Activated CD8-positive, alpha-beta memory T cell treated with anti-CD3 and anti-CD28 coated beads, Interleukin-2, amount 50 U/mL, for 48 hours (primary cell): ENCODE data around the gene HOXB3.

Experiments used
- DNase-seq: peaks from one replicate; pipeline ENCODE4 v3.0.0-alpha.2; 2020

Gene HOXB3

GRCh38 chr17:48625495-48626244, 35.6 kb upstream of the HOXB3 start:
- peak; percentile 77 for DNase-seq

GRCh38 chr17:48624544-48625494, 34.8 kb upstream of the HOXB3 start:
- no peak for DNase-seq

DNA sequence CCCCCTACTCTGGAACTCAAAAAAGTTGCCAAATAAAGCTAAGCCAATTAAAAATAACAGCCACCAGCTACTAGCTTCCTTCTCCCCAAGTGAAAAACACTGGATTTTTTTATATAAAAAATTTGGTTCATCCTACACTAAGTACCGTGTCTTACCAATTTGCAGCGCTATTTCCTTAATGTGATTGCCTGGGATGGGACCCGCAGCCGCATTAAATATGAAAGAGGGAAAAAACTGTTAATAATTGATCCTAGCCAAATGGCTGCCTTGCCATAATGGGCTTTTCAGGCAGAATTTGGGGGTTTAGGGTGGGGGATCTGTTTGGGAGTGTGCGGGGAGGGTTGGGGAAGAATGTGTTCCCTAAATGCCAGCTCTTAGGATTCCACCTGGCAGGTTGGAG, 34.1 kb upstream of the HOXB3 start:
- no peak for DNase-seq

GRCh38 chr17:48623583-48623982, 33.5 kb upstream of the HOXB3 start:
- DNase-seq: no peak

DNA sequence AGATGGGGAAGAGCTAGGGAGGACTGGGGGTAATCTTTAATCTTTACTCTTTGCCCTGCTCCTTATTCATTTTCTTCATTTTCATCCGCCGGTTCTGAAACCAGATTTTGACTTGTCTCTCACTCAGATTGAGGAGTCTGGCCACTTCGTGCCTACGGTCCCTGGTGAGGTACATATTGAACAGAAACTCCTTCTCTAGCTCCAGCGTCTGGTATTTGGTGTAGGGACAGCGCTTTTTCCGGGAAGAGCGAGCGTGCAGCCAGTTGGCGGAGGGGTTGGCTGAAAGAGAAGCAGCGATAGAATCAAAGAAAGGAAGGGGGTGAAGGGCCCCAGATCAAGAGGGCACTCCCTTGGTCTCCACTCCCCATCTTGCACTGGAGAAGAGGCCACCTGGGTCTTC, 32.8 kb upstream of the HOXB3 start:
- DNase-seq: no peak

GRCh38 chr17:48621410-48622392, 31.7 kb upstream of the HOXB3 start:
- no peak for DNase-seq

DNA sequence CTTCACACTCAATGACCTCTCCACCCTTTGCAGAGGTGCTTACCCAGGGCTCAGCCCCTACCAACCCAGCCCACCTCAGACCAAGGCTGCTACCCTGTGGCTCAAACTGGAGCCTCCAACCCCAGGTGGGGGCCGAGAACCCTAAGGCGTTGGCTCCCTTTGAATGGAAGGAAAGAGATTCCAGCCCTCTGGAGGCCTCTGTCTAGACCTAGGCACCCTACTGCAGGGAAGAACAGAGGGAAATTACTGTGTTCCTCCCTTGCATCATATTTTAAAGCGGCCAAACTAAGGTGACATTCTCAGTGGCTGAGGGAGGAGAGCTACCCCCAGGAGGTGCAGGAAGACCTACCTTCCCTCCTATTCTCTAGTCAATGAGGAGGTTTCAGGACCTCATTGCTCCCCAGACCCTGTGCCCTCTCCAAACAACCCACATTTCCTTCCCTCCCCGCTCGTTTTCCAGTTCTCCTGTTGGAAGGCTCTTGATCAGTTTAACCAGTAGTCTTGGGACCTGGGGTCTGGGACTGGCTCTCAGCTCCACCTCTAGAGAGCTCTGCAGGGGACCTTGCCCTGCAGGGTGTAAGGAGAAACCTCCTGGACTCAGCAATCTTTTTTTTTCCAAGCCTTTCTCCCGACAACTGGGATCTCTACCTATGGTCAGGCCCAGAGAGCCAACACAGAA, 30.6 kb upstream of the HOXB3 start:
- no peak for DNase-seq

DNA sequence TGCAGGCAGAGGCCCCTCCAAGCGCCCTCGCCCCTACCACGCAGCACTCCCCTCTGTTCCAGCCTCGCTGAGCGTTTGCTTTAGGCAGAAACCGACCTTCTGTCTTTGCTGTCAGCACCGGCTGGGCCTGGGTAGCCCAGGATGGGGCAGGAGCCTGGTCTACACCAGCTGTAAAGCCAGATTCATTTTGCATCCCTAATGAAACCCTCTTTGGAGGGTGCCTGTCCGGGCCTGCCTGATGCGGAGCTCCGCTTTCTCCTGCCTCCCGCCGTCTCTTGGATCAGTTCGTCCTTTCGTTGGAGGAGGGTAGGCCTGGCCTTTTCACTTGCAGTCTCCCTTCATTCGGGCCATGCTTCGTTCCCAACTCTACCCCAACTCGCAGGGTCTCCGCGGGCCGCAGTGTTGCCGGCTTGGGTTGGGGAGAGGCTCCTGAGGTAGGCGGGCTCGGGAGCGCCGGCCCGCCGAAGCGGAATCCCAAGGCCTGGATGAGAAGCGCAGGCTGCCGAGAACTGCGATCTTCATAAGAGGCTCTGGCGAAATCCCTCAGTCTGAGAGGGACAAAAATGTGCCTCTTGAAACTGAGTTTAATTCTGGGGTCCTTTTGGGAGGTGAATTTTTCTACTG, 29.9 kb upstream of the HOXB3 start:
- no peak for DNase-seq

DNA sequence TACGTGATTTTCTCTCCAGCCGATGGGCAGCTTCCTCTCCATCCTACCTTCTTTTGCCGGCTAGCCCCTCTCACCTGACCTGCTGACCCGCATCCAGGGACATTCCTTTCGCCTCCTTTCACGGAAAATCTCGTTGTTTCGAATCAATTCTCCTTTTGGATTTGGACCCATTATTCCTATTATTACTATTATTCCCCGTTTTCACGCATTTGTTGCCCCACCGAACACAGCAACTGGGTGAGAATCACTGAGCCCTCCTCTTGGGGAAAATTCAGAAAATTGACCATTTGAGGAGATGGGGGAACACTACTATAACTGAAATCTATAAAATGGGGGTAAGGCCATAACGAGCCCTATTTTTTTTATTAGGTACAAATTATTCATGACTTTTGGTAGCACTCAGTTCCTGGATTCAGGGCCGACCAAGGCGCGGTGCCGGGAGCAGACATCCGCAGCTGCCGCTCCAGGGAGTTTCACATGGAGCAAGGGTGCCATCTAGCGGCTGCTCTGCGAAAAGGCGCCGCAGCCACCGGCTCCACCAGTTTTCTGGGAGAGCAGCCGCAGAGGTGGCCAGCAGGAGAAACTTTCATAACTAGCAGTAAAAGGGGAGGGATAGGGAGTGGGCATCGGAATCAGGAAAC, 28.3 kb upstream of the HOXB3 start:
- peak; percentile 96 for DNase-seq

DNA sequence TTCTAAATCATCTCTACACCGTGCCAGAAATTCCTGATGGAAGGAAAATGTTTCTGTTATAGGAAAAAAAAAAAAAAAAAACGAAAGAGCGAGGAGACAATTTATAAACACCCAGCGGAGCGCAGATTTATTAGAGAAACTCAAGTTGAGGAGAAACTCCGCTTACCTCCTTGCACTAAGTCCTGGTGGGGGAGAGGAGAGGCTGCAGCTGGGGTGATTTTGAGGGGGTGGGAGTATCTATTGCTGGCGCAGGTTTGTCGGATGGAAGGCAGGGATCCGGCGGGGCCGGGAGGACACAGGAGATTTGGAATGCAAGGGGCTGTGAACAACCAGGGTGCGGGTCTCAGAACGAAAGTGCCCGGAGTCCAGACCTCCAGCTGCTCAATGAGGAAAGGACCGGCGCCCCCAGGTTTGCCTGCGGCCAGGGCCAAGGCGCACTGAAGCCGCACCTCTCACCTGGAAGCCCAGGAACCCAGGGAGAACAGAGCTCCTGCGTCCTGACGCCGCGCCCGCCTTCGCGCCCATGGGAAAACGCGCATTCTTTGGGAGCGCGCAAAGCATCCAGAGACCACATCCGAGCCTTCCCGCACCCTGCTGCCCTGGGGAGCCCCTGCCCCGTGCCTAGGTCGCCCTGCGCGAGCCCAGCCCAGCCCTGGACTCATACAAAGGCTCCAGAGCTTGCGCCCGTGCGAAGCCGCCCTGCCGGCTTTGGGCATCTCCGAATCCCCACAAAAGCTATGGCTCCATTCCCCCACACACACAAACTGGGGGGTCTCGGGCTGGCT, 27.6 kb upstream of the HOXB3 start:
- DNase-seq: no peak

DNA sequence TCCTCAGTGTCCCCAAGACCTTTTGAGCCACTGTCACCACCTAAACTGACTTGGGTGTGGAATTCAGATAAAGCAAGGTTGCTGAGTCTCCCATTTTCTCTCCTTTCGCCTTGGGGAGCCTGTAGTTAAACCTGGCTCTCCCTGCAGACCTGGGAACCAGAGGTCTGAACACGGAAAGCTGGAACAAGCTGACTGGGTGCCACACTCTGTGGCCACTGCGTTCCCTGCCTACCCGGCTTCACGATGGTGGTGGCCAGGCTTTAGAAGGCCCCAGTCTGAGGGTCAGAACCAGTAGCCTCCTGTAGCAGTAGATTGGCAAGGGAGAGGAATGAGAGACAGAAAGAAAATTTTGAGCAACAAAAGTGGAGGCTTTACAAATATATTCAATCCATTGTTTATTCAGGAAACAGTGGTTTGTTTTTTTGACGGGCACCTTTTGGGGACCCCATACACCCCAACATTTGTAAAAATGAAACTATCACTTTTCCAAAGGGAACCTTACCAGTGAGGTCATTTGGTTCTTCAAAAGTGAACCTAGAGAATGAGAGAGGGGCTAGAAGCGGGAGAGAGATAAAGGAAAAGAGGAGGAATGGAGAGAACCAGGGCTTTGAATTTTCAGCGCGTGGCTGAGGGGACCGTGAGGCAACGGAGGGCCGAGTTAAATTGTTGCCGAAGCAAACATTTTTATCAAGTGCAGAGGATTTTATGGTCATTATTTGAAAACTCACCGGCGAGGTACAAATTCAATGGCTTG, 26.9 kb upstream of the HOXB3 start:
- DNase-seq: no peak

- DNase-seq: no peak
These were observed 26.1 kb upstream of the HOXB3 start for GRCh38 chr17:48615963-48616716.

DNA sequence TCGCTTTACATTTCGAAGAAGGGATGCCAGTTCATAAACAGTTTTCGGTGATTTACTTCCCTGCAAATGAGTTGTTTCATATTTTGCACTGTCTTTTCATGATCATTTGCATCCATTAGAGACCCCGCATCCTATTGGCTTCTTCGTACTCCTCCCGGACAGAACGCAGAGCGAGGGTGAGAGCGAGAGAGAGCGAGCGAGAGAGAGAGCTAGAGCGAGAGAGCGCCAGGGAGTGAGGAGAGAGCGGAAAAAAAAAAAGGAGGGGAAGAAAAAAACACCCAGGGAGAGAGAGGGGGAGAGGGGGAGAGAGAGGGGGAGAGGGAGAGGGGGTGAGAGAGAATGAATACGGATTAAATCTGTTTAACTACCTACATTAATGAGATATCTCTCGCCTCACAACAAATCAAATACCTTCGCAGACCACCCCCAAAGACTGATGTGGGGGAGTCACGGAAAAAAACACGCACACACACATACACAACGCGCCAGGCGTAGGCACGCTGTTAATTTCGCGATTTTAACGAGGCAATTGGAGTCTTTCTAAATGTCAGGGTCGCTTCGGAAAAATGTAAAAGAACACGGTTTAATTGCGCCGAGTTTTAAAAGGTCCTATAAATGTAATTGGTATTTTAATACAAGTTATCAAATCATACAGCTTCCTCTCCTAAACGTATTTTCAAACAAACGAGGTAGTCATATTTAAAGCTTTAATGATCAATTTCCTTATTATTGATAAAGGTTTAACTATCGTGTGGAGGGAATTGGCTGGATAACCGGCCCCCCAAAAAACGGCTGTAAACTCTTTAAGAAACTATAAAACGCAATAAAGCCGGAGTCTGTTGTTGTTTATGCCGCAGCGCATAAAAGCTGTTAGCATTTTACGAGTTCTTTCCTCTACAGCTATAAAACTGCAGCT, 25.3 kb upstream of the HOXB3 start, which contains the start of gene HOXB8:
HOXB8 (minus strand) TSS at position 246 of the 916 bp plus-strand sequence. CDS start 588 bp downstream, outside the sequence.
- no peak for DNase-seq

DNA sequence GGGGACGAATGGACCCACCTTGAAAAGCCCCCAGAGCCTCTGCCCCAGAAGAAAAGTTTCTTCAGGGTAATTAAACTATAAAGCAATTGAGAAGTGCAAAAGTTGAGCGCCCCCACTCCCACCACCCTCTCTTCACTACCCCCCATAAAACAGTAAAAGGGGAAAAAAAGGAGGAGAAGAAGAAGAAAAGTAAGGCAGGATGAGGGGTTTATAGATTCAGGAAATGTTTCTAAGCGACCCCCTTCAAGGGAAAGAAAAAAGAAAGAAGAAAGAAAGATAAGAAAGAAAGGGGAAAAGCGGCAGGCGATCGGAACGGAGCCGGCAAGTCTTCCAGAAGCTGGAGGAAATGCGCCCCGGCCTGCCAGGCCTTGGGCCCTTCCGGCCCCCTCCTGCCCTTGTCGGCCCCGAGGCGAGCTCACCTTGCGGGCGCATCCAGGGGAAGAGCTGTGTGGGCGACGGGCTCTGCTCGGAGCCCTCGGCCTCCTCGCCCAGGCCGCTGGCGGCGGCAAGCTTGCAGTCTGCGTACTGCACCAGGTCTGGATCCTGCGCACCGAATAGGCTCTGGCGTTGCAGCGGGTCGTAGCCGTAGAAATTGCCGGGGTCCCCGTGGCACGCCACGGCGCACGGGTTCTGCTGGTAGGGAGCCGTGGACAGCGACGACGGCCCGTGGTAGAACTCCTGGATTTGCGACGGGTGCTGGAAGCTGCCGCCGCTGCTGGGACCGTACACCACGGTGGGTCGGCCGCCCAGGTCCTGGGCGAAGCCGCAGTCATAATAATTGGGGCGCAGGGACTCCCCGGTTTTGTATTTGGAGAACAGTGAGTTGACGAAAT, 24.0 kb upstream of the HOXB3 start:
- DNase-seq: no peak

DNA sequence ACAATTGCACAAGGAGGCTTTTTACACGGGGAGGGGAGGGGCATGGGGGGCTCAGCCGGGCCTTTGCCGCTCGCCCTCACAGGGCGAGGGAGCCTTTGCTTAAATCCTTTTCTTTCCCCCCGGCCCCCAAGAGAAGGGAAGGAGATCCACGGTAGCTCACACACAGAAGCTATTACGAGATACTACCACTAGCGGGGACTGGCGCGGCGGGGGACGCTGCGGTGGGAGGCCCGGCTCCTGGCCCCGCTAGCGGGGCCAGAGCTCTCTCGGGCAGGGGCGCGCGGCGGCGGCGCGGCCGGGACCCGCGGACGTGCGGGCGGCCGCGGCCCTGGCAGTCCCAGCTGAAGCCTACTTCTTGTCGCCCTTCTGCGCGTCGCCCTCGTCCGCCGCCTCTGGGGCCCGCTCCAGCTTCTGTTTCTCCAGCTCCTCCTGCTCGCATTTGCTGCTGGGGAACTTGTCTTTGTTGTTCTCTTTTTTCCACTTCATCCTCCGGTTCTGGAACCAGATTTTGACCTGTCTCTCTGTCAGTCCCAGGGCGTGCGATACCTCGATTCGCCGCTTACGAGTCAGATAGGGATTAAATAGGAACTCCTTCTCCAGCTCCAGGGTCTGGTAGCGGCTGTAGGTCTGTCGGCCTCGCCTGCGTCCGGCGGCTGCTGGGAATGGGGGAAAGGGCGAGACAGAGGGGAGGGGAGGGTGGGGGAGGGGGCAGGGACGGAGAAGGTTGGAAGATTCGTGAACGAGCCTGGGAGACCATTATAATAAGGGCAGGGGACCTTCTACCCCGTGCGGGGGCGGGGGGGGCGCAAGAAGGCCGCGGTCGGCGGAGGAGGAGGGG, 23.0 kb upstream of the HOXB3 start:
- DNase-seq: no peak

- DNase-seq: no peak
These were observed 22.4 kb upstream of the HOXB3 start for GRCh38 chr17:48612456-48612853.
